Endothelial cell (in vitro differentiated cells): ENCODE data around the gene TTC1. TPM values are rescaled to one million over a fixed set of nuclear protein-coding genes. Genes with fewer than 3 reads are reported as not detected.
A peak's percentile ranks its signal among the peaks of the same experiment; 100 is the strongest.

Experiments
- DNase-seq: peaks from one replicate; pipeline ENCODE4 v3.0.0; 2021; ENCODE audit warnings: low spot score
- H3K27ac Mint-ChIP-seq: one replicate; pipeline ENCODE4 v1.8.0; 2021; ENCODE audit warnings: mixed read lengths, inconsistent platforms; ENCODE audit not compliant: unreplicated experiment
- H3K27me3 Mint-ChIP-seq: one replicate; pipeline ENCODE4 v1.8.0; 2021; ENCODE audit warnings: mild to moderate bottlenecking, moderate library complexity, mixed read lengths, inconsistent platforms; ENCODE audit not compliant: unreplicated experiment
- H3K36me3 Mint-ChIP-seq: one replicate; pipeline ENCODE4 v1.8.0; 2021; ENCODE audit warnings: mild to moderate bottlenecking, low read depth, mixed read lengths, inconsistent platforms; ENCODE audit not compliant: unreplicated experiment
- H3K4me1 Mint-ChIP-seq: one replicate; pipeline ENCODE4 v1.8.0; 2021; ENCODE audit warnings: mild to moderate bottlenecking, mixed read lengths, inconsistent platforms; ENCODE audit not compliant: unreplicated experiment
- H3K4me3 Mint-ChIP-seq: one replicate; pipeline ENCODE4 v1.8.0; 2021; ENCODE audit warnings: mild to moderate bottlenecking, mixed read lengths, inconsistent platforms; ENCODE audit not compliant: unreplicated experiment
- H3K9me3 Mint-ChIP-seq: one replicate; pipeline ENCODE4 v1.8.0; 2021; ENCODE audit warnings: mixed read lengths, inconsistent platforms; ENCODE audit not compliant: unreplicated experiment
- total RNA-seq: library from RNA; stranded (reverse); fragmentation: NEBNext Ultra II Directional; extraction: Animal tissue kit (Norgen Biotek cat#: 25700); gene quantifications from one replicate; pipeline ENCODE4 v1.2.1, GENCODE V29; 2021; ENCODE audit not compliant: unreplicated experiment
- TF ChIP-seq, protein P1 (sequence below): fragments of 200-600 bp; sonication (generic); IDR thresholded peaks from one replicate; pipeline ENCODE4 v1.5.0; 2021; ENCODE audit warnings: antibody characterized with exemption; ENCODE audit not compliant: unreplicated experiment

Gene TTC1
- total RNA-seq, 1 donor from 2014 or later: 49.8 TPM

DNA sequence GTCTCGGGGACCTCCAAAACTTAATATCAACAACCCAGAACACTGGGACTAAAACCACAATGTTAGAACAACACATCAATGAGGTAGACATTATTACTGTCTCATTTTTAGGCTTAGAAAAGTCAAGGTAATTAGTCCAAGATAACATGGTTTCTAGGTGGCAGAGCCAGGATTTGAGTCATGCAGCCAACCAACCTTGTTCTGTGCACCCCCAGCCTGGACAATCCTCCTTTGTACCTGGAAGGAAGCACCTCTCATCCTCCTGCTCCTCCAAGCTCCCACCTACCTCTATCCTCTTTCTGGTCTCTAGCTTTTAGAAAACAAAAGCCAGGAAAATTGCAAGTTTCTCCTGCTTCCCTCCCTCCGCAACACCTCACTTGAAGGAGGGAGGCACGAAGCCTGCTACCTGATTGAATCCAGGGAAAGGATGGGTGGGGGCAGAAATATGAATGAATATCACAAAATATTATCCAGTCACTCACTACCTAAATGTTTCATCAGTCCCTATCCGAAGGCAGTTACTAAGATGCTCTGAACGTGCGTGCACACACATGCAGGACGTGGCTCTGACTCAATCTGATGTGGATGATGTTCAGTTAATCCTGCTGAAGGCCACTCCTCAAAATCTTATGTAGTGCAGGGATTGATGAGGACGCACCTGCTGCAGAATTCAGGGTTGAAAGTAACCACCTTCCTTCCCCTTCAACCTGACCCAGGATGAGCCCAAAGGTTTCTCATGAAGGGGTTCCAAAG, 26.3 kb upstream of the TTC1 start:
- Mint-ChIP-seq H3K27ac (no peak overlapping the region), H3K36me3 (no peaks in the 10 kb centered on the region), H3K9me3 (no peaks in the 10 kb centered on the region), H3K27me3 (peaks cover 2% of the 10 kb centered on the region), H3K4me3 (no peak overlapping the region), H3K4me1 (no peaks in the 10 kb centered on the region)
- TF ChIP-seq, protein P1, sequence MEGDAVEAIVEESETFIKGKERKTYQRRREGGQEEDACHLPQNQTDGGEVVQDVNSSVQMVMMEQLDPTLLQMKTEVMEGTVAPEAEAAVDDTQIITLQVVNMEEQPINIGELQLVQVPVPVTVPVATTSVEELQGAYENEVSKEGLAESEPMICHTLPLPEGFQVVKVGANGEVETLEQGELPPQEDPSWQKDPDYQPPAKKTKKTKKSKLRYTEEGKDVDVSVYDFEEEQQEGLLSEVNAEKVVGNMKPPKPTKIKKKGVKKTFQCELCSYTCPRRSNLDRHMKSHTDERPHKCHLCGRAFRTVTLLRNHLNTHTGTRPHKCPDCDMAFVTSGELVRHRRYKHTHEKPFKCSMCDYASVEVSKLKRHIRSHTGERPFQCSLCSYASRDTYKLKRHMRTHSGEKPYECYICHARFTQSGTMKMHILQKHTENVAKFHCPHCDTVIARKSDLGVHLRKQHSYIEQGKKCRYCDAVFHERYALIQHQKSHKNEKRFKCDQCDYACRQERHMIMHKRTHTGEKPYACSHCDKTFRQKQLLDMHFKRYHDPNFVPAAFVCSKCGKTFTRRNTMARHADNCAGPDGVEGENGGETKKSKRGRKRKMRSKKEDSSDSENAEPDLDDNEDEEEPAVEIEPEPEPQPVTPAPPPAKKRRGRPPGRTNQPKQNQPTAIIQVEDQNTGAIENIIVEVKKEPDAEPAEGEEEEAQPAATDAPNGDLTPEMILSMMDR: no peak
- DNase-seq: no peak

DNA sequence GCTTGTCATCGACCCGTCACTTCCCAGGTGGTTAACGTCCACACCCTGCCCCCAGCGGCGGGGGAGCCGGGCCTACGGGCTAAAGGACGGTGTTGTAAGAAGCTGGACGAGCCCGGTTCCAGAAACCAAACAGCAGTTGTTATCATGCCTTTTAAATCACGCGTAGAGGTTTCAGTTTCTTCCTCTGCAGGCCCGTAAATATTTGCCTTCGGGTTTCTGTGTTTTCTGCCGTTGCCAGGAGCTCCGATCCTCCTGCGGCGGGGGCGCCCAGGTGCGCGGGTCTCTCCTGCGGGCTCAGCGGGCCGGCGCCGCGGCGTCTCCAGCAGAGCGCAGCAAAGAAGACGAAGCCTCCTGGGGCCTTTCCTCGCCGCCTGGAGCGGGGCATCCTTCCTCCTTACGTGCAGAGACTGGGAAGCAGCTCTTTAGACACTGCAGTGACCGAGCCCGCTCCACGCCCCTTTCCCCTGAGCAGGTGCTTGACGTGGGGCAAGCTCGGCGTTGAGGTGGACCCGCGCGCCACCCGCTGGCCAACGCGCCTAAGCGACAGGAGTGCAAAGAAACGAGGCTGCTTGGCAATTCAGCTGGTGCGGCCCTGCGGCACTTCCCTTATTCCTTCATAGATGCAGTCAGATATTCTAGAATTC, 21.8 kb upstream of the TTC1 start:
- H3K27me3 Mint-ChIP-seq: peaks cover 2% of the 10 kb centered on the region
- DNase-seq: peak; percentile 76
- TF ChIP-seq, protein P1: peak; percentile 49

DNA sequence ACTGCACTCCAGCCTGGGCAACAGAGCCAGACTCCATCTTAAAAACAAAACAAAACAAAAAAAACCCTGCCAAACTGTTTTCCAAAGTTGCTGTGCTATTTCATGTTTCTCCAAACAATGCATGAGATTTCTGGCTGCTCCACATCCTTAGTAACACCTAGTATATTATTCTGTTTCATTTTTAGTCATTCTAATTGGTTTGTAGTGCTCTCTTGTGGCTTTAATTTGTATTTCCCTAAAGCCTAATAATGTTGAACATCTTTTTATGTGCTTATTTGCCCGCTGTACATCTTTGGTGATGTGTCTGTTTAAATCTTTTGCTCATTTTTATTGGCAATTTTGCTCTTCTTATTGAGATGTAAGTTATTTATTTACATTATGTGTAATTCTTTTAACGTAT, 18.4 kb upstream of the TTC1 start:
- Mint-ChIP-seq H3K4me3 (no peak overlapping the region), H3K9me3 (no peaks in the 10 kb centered on the region), H3K36me3 (no peaks in the 10 kb centered on the region), H3K4me1 (no peaks in the 10 kb centered on the region), H3K27ac (no peak overlapping the region), H3K27me3 (peaks cover 4% of the 10 kb centered on the region)
- DNase-seq: no peak
- TF ChIP-seq, protein P1: no peak

More for the DNA sequence above, 21.8 kb upstream of the TTC1 start:
- Mint-ChIP-seq H3K27ac (no peak overlapping the region), H3K9me3 (no peaks in the 10 kb centered on the region), H3K4me3 (no peak overlapping the region), H3K36me3 (no peaks in the 10 kb centered on the region), H3K4me1 (no peaks in the 10 kb centered on the region)

DNA sequence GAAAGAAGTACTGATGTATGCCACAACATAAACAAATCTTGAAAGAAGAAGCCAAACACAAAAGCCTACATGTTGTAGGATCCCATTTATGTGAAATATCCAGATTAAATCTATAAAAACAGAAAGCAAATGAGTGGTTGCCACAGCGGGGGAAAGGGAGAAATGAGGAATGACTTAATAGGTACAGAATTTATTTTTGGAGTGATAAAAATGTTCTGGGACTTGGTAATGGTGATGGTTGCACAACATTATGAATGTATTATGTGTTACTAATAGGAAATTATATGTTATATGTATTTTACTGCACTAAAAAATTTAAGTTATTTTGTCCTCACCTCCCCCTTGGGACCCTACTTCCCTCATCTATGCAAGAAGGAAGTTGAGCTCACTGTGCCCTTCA, 16.4 kb upstream of the TTC1 start:
- TF ChIP-seq, protein P1: no peak
- no peak for DNase-seq
- H3K27me3 Mint-ChIP-seq: peaks cover 2% of the 10 kb centered on the region
- no peak overlapping the region for H3K4me3 Mint-ChIP-seq
- no peaks in the 10 kb centered on the region for H3K9me3 Mint-ChIP-seq
- H3K36me3 Mint-ChIP-seq: no peaks in the 10 kb centered on the region
- no peaks in the 10 kb centered on the region for H3K4me1 Mint-ChIP-seq
- H3K27ac Mint-ChIP-seq: no peak overlapping the region

DNA sequence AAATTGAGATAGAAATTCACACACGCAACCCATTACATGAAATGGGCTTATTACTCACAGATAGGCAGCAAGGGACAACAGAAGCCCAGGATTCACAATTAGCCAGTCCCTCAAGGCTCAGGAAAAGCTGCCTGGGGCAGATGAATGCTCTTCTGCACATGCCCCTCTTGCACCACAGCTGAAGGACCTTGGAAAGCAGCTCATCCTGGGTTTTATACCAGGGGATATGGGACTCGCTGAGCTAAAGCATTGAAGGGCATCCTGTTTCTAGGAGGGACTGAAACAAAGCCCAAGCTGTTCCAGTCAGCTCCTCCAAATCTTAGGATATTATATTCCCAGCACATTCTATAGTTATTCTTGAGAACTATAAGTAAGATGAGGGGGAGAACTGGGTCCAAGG, 15.7 kb upstream of the TTC1 start:
- Mint-ChIP-seq H3K36me3 (no peaks in the 10 kb centered on the region), H3K4me1 (no peaks in the 10 kb centered on the region), H3K27ac (no peak overlapping the region), H3K9me3 (no peaks in the 10 kb centered on the region), H3K4me3 (no peak overlapping the region), H3K27me3 (peaks cover 2% of the 10 kb centered on the region)
- DNase-seq: no peak
- TF ChIP-seq, protein P1: no peak
